GM12878 (cell line): ENCODE data around the gene CCNL1. TPM values are rescaled to one million over a fixed set of nuclear protein-coding genes. Genes with fewer than 3 reads are reported as not detected.

Experiments
- ATAC-seq: fragments of 200-7000 bp; cut with Tn5 transposase; 3 replicates; pipeline ENCODE4 v1.9.1; 2020; ENCODE audit warnings: mild to moderate bottlenecking, moderate library complexity
- BruUV-seq: library from RNA; stranded (reverse); fragments of 400-500 nt; replicated peaks from 2 replicates; lab custom pipeline; 2021; lab: Mats Ljungman, UMichigan
- CTCF ChIA-PET: fragments of 300-600 bp; sonication (Branson Sonifier 250); formaldehyde crosslinking; extraction: SDS; loops from one replicate; lab custom pipeline; 2021; ENCODE audit warnings: inconsistent platforms; lab: Yijun Ruan, JAX
- POLR2A ChIA-PET: fragments of 350-600 bp; formaldehyde crosslinking; extraction: SDS; loops from one replicate; lab custom pipeline; 2021; ENCODE audit warnings: inconsistent platforms; lab: Charles Lee
- RAD21 ChIA-PET: fragments of 300-600 bp; sonication (Branson Sonifier 250); formaldehyde crosslinking; loops from one replicate; lab custom pipeline; 2023; ENCODE audit warnings: antibody characterized with exemption; ENCODE audit not compliant: unreplicated experiment; lab: Charles Lee
- SMC1A ChIA-PET: fragments of 300-600 bp; sonication (Branson Sonifier 250); formaldehyde crosslinking; loops from one replicate; lab custom pipeline; 2023; ENCODE audit not compliant: unreplicated experiment, uncharacterized antibody; lab: Charles Lee
- DNase-seq: peaks from one replicate; pipeline ENCODE4 v3.0.0-alpha.2; 2011; ENCODE audit warnings: low read depth, low spot score
- FAIRE-seq: peaks from 3 replicates; lab custom pipeline; 2011; peaks lifted over from hg19 to GRCh38; lab: Jason Lieb, UNC
- H2AFZ ChIP-seq: 2 replicates; pipeline ENCODE4 v1.6.0; 2011; ENCODE audit warnings: low read depth, low read length, control low read depth; ENCODE audit not compliant: control insufficient read depth
- H3K27ac ChIP-seq: 2 replicates; pipeline ENCODE4 v1.5.1; 2011; ENCODE audit warnings: control low read depth; ENCODE audit not compliant: control insufficient read depth, insufficient read depth
- H3K27me3 ChIP-seq, 2 experiments: replicated peaks in 1 of 2; 2 replicates each; pipeline versions ENCODE4 v1.6.0 to v1.6.1; 2011; ENCODE audit warnings: low read length in 1 of 2; ENCODE audit not compliant: control insufficient read depth in 2 of 2, insufficient read depth in 2 of 2
- H3K36me3 ChIP-seq, 2 experiments: 2 replicates each; pipeline ENCODE4 v1.5.1; 2011; ENCODE audit warnings: low read length in 1 of 2; ENCODE audit not compliant: control insufficient read depth in 2 of 2, insufficient read depth in 2 of 2
- H3K4me1 ChIP-seq: 2 replicates; pipeline ENCODE4 v1.6.1; 2011; ENCODE audit warnings: mild to moderate bottlenecking, low read length, moderate library complexity, mixed read lengths; ENCODE audit not compliant: control insufficient read depth, insufficient read depth
- H3K4me2 ChIP-seq: 2 replicates; pipeline ENCODE4 v1.6.0; 2011; ENCODE audit warnings: control low read depth; ENCODE audit not compliant: control insufficient read depth, insufficient read depth
- H3K4me3 ChIP-seq: fragments of 200-600 bp; sonication (generic); 2 replicates; pipeline ENCODE4 v1.5.1; 2016
- H3K79me2 ChIP-seq: 2 replicates; pipeline ENCODE4 v1.6.0; 2011; ENCODE audit warnings: low read length; ENCODE audit not compliant: control insufficient read depth, insufficient read depth
- H3K9ac ChIP-seq: 2 replicates; pipeline ENCODE4 v1.8.0; 2011; ENCODE audit warnings: low read length, control low read depth, mixed read lengths; ENCODE audit not compliant: control insufficient read depth, insufficient read depth
- H3K9me3 ChIP-seq: replicated peaks from 3 replicates; pipeline ENCODE4 v1.5.1; 2011; ENCODE audit warnings: mild to moderate bottlenecking, low read length; ENCODE audit not compliant: control insufficient read depth, insufficient read depth
- H4K20me1 ChIP-seq: 2 replicates; pipeline ENCODE4 v1.6.0; 2011; ENCODE audit not compliant: control insufficient read depth, insufficient read depth
- BHLHE40 ChIP-seq, 2 experiments: fragments of 450-650 bp in 1 of 2; IDR thresholded peaks; 2 replicates each; pipeline ENCODE4 v1.6.1; 2011 to 2017; ENCODE audit warnings: low read depth in 2 of 2, borderline replicate concordance in 1 of 2, improper control_type of control experiment in 1 of 2, low read length in 1 of 2, mild to moderate bottlenecking in 1 of 2
- BRCA1 ChIP-seq: IDR thresholded peaks from 2 replicates; pipeline ENCODE4 v1.6.1; 2011; ENCODE audit warnings: low read depth, low read length, improper control_type of control experiment
- IRF4 ChIP-seq: IDR thresholded peaks from 2 replicates; pipeline ENCODE4 v1.6.1; 2011; ENCODE audit warnings: low read depth, low read length
- JUNB ChIP-seq: IDR thresholded peaks from 2 replicates; pipeline ENCODE4 v1.6.1; 2016; ENCODE audit warnings: antibody characterized with exemption, mild to moderate bottlenecking
- NFIC ChIP-seq: IDR thresholded peaks from 2 replicates; pipeline ENCODE4 v1.6.1; 2012; ENCODE audit warnings: low read depth, mild to moderate bottlenecking, inconsistent platforms, low read length, moderate library complexity
- RCOR1 ChIP-seq: conservative IDR thresholded peaks from 2 replicates; pipeline ENCODE4 v1.6.1; 2012; ENCODE audit warnings: low read depth, low read length, improper control_type of control experiment
- SMARCA5 ChIP-seq: fragments of 450-650 bp; IDR thresholded peaks from 2 replicates; pipeline ENCODE4 v1.6.1; 2017; ENCODE audit warnings: mild to moderate bottlenecking
- TAF1 ChIP-seq: IDR thresholded peaks from 2 replicates; pipeline ENCODE4 v1.6.1; 2011; ENCODE audit warnings: mild to moderate bottlenecking, low read depth, low read length, borderline replicate concordance
- WRNIP1 ChIP-seq: IDR thresholded peaks from 2 replicates; pipeline ENCODE4 v1.6.1; 2011; ENCODE audit warnings: low read depth, low read length, improper control_type of control experiment, borderline replicate concordance
- WGBS: methylation state at CpG from one replicate; pipeline ENCODE4 v1.1.6; 2016; ENCODE audit warnings: low lambda C conversion rate; ENCODE audit not compliant: insufficient replicate concordance, insufficient coverage; ENCODE audit errors: missing lambda C conversion rate; 5-methylcytosine and 5-hydroxymethylcytosine counted together
- in situ Hi-C: fragments of 300-500 bp; cut with MboI; formaldehyde crosslinking; loops from 9 replicates; pipeline ENCODE4 v1.14.3; 2018; ENCODE audit warnings: mixed read lengths
- intact Hi-C: fragments of 100-400 bp; cut with micrococcal nuclease; formaldehyde crosslinking; loops from one replicate; pipeline ENCODE4 v1.14.2; 2022; ENCODE audit not compliant: unreplicated experiment
- polyA plus RNA-seq, 11 experiments: library from polyadenylated mRNA; depleted of rRNA in 4 of 11; unstranded in 6 of 11; stranded (reverse) in 5 of 11; fragments of >200 nt; fragmentation: Nextera tagmentation in 4 of 11; fragmentation: Illumina TruSeq in 1 of 11; extraction: Ambion mirVana in 4 of 11; extraction: Trizol in 1 of 11; gene quantifications; 1 replicate in 1 of 11; 2 replicates in 10 of 11; pipeline versions ENCODE4 v1.2.1 to v1.2.3, GENCODE V29; 2011 to 2016; ENCODE audit warnings: inconsistent platforms in 2 of 11, missing spikeins in 2 of 11, low read depth in 1 of 11
- total RNA-seq, 4 experiments: library from RNA; depleted of rRNA in 3 of 4; stranded (reverse); fragments of >200 nt in 3 of 4; fragmentation: Illumina TruSeq in 1 of 4; extraction: Trizol in 1 of 4; gene quantifications; 2 replicates each; pipeline versions ENCODE4 v1.2.1 to v1.2.3, GENCODE V29; 2013 to 2021

Gene CCNL1
- total and polyA plus RNA-seq, 10 of the 15 experiments (the other 5 are each of a cell fraction or from before 2014, with no cell fraction given), result 22.2 to 174 (median 115) TPM

- H3K36me3 ChIP-seq, result no peaks in the 10 kb centered on the region; a peak in 1 of 4 replicates
- H3K9me3 ChIP-seq, result no peaks in the 10 kb centered on the region
- ChIA-PET RAD21 (interaction anchor here (1.3 kb wide), 1 partner anchor 9 kb away, joined by 6 read pairs; no protein-coding TSS in a partner anchor), SMC1A (interaction anchor here (1.2 kb wide), 1 partner anchor 35 kb away, joined by 3 read pairs; no protein-coding TSS in a partner anchor), POLR2A (interaction anchor here (1.0 to 1.2 kb wide), 2 partner anchors 8 to 10 kb away, joined by 3 to 7 read pairs; no protein-coding TSS in a partner anchor), CTCF (no interaction called here)
- no peak overlapping the region for H3K9ac ChIP-seq
- no peaks in the 10 kb centered on the region for H3K27me3 ChIP-seq
- H3K79me2 ChIP-seq, result no peaks in the 10 kb centered on the region; the same call in 1 of the 2 replicates
- TF ChIP-seq JUNB, result peak; percentile 59
- no peak for TF ChIP-seq NFIC
- no peak for TF ChIP-seq TAF1
- TF ChIP-seq SMARCA5, result no peak
- no peak for TF ChIP-seq BRCA1
- 0 out of 2 replicates have a peak, but pooled peaks have one; percentile 24 for TF ChIP-seq IRF4
- peak; percentile 18 to 33; a peak in 1 of 4 replicates for TF ChIP-seq BHLHE40 (IDR thresholded peaks at IDR 0.05; ENCODE audit: borderline replicate concordance in 1 of 2, low read depth in 2 of 2, low read length in 1 of 2)
- no peak for TF ChIP-seq RCOR1
- no peak for TF ChIP-seq WRNIP1
- intact Hi-C loops (loop anchor here (10.0 kb wide), 1 partner anchor 1292 kb away; the partner anchor contains the start of gene GMPS), in situ Hi-C loops (no loop called here)
- no peak overlapping the region for H3K4me2 ChIP-seq
- H2AFZ ChIP-seq, result peak overlapping the region; percentile 9; the same call in 1 of the 2 replicates
- no peak overlapping the region for H3K4me3 ChIP-seq
- no peaks in the 10 kb centered on the region for H4K20me1 ChIP-seq
- DNase-seq (no peak), ATAC-seq (peak; percentile 89), FAIRE-seq (no peak)
- H3K27ac ChIP-seq, result no peak overlapping the region
- no peaks in the 10 kb centered on the region; the same call in 1 of the 2 replicates for H3K4me1 ChIP-seq
- no TSS peak for BruUV-seq
- WGBS, result 28% methylated on average over 2 of the region's 2 CpGs
Measured at GRCh38 chr3:157166561-157166960, 6.6 kb upstream of the CCNL1 start.
